Measurements from ENCODE around the gene CEP192. TPM values are rescaled to one million over a fixed set of nuclear protein-coding genes. Genes with fewer than 3 reads are reported as not detected.

Gene CEP192
- total RNA-seq, 1 donor = 53.2 TPM

DNA sequence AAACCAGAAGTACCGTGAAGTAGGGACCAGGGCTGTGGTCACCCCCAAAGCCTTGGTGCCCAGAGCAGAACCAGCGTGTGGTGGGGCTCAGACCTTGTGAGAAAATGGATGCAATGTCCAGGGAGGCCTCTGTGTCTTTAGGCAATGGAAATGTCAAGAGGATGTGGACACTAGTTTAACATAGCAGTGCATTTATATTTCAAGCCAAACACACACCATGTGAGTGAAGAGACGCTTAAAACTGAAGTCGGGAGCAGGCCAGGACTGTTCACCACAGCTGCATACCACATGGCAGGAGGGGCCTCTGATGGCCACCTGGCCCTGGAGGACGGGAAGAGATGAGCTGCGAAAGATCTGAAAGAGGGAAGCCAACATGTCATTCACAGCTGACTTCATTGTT lies 140.1 kb downstream of the CEP192 start:
- peaks cover 3% of the 10 kb centered on the region for H3K27me3 ChIP-seq (ENCODE audit: insufficient read depth, low read length)
- H3K4me1 ChIP-seq (ENCODE audit: insufficient read depth, low read length) = peaks cover 4% of the 10 kb centered on the region
- no peak overlapping the region for H3K4me3 ChIP-seq (ENCODE audit: low read length)
- H3K9me3 ChIP-seq (ENCODE audit: low read depth, low read length) = no peaks in the 10 kb centered on the region

DNA sequence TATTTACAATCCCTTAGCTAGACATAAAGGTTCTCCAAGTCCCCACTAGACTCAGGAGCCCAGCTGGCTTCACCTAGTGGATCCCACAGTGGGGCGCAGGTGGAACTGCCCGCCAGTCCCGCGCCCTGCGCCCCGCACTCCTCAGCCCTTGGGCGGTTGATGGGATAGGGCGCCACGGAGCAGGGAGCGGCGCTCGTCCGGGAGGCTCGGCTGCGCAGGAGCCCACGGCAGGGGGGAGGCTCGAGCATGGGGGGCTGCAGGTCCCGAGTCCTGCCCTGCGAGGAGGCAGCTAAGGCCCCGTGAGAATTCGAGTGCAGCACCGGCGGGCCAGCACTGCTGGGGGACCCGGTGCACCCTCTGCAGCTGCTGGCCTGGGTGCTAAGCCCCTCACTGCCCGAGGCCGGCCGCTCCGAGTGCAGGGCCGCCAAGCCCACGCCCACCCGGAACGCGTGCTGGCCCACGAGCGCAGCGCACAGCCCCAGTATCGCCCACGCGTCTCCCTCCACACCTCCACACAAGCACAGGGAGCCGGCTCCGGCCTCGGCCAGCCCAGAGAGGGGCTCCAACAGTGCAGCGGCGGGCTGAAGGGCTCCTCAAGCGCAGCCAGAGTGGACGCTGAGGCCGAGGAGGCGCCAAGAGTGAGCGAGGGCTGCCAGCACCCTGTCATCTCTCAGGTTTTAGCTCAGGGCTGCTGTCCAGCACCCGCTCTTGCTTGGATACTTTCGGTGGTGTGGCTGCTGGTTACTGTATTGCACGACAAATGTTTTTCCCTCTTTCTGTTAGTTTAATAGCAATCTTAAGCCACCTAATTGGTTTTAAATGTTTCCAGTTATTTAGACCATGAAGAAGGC lies 143.6 kb downstream of the CEP192 start:
- Histone ChIP-seq H3K4me3 (ENCODE audit: low read length) (no peak overlapping the region), H3K27me3 (ENCODE audit: insufficient read depth, low read length) (peaks cover 3% of the 10 kb centered on the region), H3K9me3 (ENCODE audit: low read depth, low read length) (no peaks in the 10 kb centered on the region), H3K4me1 (ENCODE audit: insufficient read depth, low read length) (peaks cover 28% of the 10 kb centered on the region)

DNA sequence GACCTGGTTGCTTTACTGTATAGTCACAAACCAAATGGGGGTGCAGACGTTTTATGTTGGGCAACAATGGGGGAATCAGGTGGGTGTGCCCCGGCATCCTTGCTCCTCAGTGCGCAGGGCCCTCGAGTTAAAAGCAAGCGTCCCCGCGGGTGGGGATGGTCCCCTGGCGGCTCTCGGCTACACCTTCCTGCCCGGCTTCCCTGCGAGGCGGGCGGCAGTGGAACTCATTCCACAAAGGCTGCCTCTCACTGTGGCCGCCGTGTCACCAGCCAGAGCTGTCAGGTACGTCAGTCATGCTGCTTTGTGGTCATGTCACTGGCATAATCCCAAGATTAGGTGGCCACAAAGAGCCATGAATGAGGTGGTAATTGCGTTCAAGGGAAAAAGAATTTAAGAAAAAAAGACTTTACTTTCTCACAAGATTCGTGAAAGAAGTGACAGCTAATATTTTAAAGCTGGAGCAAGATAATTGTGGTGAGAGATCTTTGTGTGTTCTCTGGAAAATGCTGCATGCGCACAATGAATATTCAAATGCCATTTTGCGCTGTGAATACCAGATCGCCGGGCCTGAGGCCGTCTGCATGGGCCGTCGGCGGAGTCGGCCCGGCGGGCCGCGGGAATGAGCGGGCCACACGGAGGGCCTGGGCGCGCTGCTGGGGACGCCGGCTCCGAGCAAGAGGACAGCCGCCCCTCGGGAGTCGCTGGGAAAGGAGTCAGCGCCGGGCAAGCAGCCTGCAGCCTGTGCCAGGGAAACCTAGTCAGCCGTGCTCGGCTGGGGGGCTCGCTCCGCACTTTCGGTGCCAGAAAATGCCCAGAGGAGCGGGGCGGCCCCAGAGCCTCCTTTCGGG lies 145.1 kb downstream of the CEP192 start:
- peak overlapping the region; percentile 56 for H3K4me3 ChIP-seq (ENCODE audit: low read length)
- H3K27me3 ChIP-seq (ENCODE audit: insufficient read depth, low read length) = peaks cover 3% of the 10 kb centered on the region
- no peaks in the 10 kb centered on the region for H3K9me3 ChIP-seq (ENCODE audit: low read depth, low read length)
- H3K4me1 ChIP-seq (ENCODE audit: insufficient read depth, low read length) = peaks cover 28% of the 10 kb centered on the region

DNA sequence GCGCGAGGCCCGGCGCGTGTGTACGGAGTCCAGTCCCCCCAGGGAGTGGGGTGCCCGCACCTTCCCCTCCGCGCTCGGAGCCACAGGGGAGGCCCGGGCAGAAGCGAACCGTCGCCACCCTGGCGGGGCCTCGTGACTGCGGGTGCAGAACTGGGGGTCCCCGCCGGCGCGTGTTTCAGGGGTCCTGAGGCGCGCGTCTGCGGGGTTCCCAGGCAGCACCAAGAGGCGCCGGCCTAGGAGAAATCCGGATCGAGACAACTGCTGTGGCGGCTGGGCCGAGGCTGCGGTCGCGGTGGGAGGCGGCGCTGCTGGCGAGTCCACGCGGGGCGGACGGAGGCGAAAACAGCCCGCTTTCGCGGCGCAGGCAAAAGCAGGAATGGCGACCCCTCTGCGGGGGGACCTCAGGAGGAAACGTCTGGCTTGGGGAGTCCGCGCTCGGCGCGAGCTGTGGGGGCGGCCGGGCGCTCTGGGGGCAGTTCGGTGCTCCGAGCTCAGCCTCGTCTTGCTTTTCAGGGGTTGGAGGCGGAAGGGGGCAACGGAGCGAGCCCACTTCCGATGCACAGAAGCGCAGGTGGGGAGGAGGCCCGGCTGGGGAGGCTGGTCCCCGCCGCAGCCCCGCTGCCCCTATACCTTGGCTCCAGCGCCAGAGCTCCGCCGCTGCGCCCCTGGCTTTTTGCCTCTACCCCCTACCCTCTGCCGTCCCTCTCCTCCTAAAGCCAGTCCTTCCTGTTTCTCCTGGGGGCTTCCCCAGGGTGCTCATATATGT lies 145.9 kb downstream of the CEP192 start:
- H3K9me3 ChIP-seq (ENCODE audit: low read depth, low read length) = no peaks in the 10 kb centered on the region

DNA sequence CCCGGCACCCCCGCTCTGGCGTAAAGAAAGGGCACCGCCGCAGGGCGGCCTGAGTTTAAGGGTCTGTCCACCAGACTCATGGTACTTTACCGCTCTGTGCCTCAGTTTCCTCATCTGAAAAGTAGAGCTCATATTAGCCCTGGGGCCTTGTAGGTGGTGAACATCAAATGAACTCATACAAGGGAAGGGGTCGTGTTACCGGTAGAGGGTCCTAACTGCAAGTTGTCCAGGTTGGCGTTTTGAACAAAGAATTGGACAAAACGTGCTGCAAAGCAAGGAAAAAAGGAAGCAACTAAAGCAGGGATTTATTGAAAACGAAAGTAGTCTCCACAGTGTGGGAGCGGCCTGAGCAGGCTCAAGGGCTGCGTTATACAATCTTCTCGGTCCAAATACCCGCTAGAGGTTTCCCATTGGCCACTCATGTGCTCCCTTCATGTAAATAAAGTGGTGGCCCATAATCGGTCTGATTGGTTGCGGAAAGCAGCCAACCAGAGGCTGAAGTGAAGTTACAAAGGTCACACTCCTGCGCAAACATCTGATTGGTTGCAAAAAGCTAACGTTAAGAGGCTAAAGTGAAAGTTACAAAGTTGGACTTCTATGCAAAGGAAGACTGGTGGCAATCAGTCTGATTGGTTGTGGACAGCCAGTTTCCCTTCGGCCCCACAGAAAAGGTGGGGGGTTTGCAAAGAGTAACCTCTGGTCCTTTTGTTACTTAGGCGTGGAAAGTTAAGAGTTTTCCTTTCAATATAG lies 146.7 kb downstream of the CEP192 start:
- peaks cover 28% of the 10 kb centered on the region for H3K4me1 ChIP-seq (ENCODE audit: insufficient read depth, low read length)
- peak overlapping the region; percentile 56 for H3K4me3 ChIP-seq (ENCODE audit: low read length)
- H3K9me3 ChIP-seq (ENCODE audit: low read depth, low read length) = peaks cover 2% of the 10 kb centered on the region
- peaks cover 3% of the 10 kb centered on the region for H3K27me3 ChIP-seq (ENCODE audit: insufficient read depth, low read length)

More for the DNA sequence above, 145.9 kb downstream of the CEP192 start:
- Histone ChIP-seq H3K27me3 (ENCODE audit: insufficient read depth, low read length) (peaks cover 3% of the 10 kb centered on the region), H3K4me1 (ENCODE audit: insufficient read depth, low read length) (peaks cover 28% of the 10 kb centered on the region), H3K4me3 (ENCODE audit: low read length) (peak overlapping the region; percentile 56)

DNA sequence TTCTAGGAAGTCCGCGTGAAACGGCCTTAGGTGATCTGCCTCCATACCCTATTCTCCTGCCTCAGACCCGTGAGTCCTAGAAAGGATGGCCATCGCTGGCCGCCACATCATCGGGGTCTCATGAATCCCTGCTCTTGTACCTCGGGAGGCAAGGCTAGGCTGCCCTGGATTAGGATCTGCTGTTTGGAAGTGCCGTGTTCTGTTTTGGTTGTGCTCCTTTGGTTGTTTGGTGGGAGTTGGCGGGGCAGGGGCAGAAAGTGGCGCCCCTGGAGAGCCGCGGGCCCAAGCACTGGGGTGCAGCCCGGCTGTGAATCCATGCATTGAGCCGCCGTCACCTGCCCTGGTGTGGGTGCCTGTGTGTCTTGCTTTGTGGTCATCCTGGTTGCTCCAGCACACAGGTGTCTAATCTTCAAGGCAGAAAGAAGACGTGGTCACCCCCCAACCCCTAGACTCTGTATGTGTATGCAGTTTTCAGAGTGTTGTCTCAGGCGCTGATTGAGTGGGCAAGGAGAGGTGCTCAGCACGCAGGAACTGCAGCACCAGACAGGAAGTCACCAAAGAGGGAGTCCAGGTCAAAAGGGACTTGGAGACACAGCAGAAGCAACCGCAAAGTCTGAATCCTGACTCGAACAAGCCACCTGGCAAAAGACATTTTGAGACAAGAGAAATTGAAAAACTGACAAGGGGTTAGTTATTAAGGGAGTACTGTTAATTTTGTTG lies 147.4 kb downstream of the CEP192 start:
- Histone ChIP-seq H3K27me3 (ENCODE audit: insufficient read depth, low read length) (peaks cover 3% of the 10 kb centered on the region), H3K4me1 (ENCODE audit: insufficient read depth, low read length) (peaks cover 28% of the 10 kb centered on the region), H3K9me3 (ENCODE audit: low read depth, low read length) (peaks cover 10% of the 10 kb centered on the region), H3K4me3 (ENCODE audit: low read length) (peak overlapping the region; percentile 56)

DNA sequence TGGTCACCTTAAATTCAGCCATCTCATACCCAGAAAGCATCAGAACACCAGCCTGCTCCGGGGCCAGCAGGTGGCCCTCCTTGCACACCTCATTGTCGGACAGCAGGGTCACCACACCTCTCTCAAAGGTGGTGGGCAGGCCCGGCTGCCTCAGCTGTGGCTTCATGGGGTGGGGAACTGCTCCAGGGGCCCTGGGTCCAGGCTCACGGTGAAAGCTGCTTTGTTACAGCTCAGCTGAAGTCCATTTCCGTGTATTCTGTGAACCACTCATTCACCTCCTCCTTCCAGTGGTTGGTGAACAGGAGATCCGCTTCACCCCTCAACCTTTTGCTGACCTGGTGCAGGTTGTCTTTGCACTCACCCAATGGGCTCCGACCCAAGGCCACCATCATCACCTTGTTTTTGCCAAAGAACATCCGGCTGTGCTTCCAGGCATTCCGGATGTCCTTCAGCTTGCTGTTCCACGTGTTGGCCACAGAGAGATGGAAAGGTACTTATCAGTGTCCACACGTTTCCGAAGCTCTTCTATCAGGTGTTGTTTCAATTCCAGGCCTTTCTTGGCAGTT lies 148.8 kb downstream of the CEP192 start:
- Histone ChIP-seq H3K9me3 (ENCODE audit: low read depth, low read length) (peaks cover 23% of the 10 kb centered on the region), H3K4me1 (ENCODE audit: insufficient read depth, low read length) (peaks cover 28% of the 10 kb centered on the region), H3K27me3 (ENCODE audit: insufficient read depth, low read length) (peaks cover 3% of the 10 kb centered on the region), H3K4me3 (ENCODE audit: low read length) (no peak overlapping the region)

DNA sequence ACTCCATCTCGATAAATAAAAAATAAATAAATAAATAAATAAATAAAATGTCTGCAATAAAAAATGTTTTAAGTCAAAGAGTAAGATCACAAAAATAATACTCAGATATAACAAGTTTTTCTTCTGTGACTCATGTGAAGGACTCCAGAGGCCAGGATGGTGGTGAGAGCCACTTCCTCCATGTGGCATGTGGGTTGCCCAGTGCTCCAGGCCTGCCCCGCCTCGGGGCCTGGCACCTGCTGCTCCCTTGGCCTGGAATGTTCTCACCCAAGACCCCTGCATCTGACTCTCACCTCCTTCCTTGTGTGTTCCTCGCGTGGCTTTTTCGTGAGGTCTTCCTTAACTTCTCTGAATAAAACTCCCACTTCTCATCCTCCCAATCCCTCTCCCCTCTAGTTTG lies 150.0 kb downstream of the CEP192 start:
- no peak overlapping the region for H3K4me3 ChIP-seq (ENCODE audit: low read length)
- no peaks in the 10 kb centered on the region for H3K27me3 ChIP-seq (ENCODE audit: insufficient read depth, low read length)
- peaks cover 25% of the 10 kb centered on the region for H3K4me1 ChIP-seq (ENCODE audit: insufficient read depth, low read length)
- H3K9me3 ChIP-seq (ENCODE audit: low read depth, low read length) = peaks cover 24% of the 10 kb centered on the region

DNA sequence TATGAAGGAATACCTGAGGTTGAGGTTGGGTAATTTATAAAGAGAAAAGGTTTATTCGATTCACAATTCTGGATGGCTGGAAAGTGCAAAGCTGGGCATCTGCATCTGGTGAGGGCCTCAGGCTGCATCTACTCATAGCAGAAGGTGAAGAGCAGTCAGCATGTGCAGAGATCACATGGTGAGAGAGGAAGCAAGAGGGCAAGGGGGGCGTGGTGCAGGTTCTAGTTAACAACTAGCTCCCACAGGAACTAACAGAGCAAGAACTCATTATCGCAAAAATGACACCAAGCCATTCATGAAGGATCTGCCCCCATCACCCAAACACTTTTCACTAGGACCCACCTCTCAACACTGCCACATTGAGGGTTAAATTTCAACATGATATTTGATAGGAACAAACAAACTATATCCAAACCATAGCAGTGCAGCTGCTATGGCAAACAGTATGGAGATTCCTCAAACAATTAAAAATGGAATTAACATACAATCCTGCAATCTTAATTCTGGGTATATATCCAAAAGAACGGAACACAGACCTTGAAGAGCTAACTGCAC lies 154.6 kb downstream of the CEP192 start:
- Histone ChIP-seq H3K4me3 (ENCODE audit: low read length) (no peak overlapping the region), H3K4me1 (ENCODE audit: insufficient read depth, low read length) (peaks cover 3% of the 10 kb centered on the region), H3K9me3 (ENCODE audit: low read depth, low read length) (peaks cover 24% of the 10 kb centered on the region), H3K27me3 (ENCODE audit: insufficient read depth, low read length) (no peaks in the 10 kb centered on the region)

DNA sequence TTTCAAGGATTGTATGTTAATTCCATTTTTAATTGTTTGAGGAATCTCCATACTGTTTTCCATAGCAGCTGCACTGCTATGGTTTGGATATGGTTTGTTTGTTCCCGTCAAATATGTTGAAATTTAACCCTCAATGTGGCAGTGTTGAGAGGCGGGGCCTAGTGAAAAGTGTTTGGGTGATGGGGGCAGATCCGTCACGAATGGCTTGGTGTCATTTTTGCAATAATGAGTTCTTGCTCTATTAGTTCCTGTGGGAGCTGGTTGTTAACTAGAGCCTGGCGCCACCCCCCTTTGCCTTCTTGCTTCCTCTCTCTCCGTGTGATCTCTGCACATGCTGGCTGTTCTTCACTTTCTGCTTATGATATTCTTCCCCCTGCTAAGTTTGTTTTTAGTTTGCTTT lies 156.0 kb downstream of the CEP192 start:
- H3K4me3 ChIP-seq (ENCODE audit: low read length) = no peak overlapping the region
- peaks cover 24% of the 10 kb centered on the region for H3K9me3 ChIP-seq (ENCODE audit: low read depth, low read length)
- H3K27me3 ChIP-seq (ENCODE audit: insufficient read depth, low read length) = no peaks in the 10 kb centered on the region
- H3K4me1 ChIP-seq (ENCODE audit: insufficient read depth, low read length) = peaks cover 3% of the 10 kb centered on the region

DNA sequence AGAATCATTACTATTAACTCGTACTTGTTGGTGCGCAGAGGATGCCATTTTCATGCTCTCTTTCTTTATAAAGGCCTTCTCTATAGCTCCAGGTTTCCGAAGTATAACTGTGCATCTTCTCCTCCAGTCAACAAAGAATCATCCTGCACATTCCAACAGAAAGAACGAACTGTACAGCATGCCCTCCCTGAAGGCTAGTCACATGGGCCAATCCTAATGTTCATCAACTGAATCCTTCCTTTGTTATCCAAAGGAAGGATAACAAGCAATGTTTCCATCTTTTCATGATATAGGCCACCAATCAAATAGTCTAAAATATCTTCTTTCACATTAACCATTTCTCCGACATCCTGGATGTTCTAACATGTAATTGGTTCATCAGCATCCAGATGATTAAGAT lies 160.5 kb downstream of the CEP192 start:
- Histone ChIP-seq H3K9me3 (ENCODE audit: low read depth, low read length) (peaks cover 18% of the 10 kb centered on the region), H3K4me3 (ENCODE audit: low read length) (no peak overlapping the region), H3K27me3 (ENCODE audit: insufficient read depth, low read length) (no peaks in the 10 kb centered on the region), H3K4me1 (ENCODE audit: insufficient read depth, low read length) (peaks cover 3% of the 10 kb centered on the region)

DNA sequence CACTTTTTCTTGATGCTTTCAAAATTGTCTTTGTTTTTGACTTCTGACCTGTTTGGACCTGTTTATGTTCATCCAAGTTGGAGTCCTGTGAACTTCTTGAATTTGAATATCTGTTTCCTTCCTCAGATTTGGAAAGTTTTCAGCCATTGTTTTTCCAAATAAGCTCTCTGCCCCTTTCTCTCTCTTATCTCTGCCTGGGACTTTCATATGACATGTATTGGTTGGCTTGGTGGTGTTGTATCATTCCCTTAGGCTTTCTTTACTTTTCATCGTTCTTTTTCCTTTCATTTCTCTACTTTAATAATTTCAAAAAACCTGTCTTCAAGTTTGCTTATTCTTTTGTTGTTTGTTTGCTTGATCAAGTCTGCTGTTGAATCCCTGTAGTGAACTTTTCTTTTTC lies 167.3 kb downstream of the CEP192 start:
- Histone ChIP-seq H3K4me1 (ENCODE audit: insufficient read depth, low read length) (no peaks in the 10 kb centered on the region), H3K4me3 (ENCODE audit: low read length) (no peak overlapping the region), H3K27me3 (ENCODE audit: insufficient read depth, low read length) (no peaks in the 10 kb centered on the region), H3K9me3 (ENCODE audit: low read depth, low read length) (peaks cover 37% of the 10 kb centered on the region)

DNA sequence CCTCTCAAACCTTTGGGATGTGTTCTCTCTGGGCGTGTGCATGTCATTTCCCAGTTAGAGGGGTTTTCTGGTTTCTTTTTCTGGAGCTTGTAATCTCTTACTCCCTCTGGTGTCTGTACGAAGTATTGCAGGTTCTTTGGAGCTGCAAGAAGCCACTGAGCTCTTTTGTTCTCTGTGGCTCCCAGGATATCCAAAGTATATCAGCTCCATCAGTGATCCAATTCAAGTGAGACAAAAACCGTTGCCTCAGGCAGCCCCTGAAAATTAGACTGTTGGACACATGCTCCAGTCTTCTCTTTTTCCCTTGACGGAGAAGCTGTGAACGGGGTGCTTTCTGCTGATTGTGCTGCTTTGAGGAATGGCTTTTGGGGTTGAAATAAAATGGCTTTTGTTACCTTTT lies 168.4 kb downstream of the CEP192 start:
- Histone ChIP-seq H3K4me3 (ENCODE audit: low read length) (no peak overlapping the region), H3K4me1 (ENCODE audit: insufficient read depth, low read length) (no peaks in the 10 kb centered on the region), H3K27me3 (ENCODE audit: insufficient read depth, low read length) (no peaks in the 10 kb centered on the region), H3K9me3 (ENCODE audit: low read depth, low read length) (peaks cover 37% of the 10 kb centered on the region)
